Mononuclear cell (primary cell): ENCODE data around the gene CEP131. TPM values are rescaled to one million over a fixed set of nuclear protein-coding genes. Genes with fewer than 3 reads are reported as not detected.

Source experiments
- H3K27me3 ChIP-seq: 2 replicates; pipeline ENCODE4 v1.6.0; 2011; ENCODE audit warnings: low read length, control low read depth; ENCODE audit not compliant: insufficient read depth
- H3K4me1 ChIP-seq: 2 replicates; pipeline ENCODE4 v1.5.1; 2011; ENCODE audit warnings: mild to moderate bottlenecking, low read length, control low read depth; ENCODE audit not compliant: insufficient read depth
- H3K4me3 ChIP-seq: 2 replicates; pipeline ENCODE4 v1.5.1; 2011; ENCODE audit warnings: mild to moderate bottlenecking, low read length, moderate library complexity
- H3K9me3 ChIP-seq: 2 replicates; pipeline ENCODE4 v1.5.1; 2011; ENCODE audit warnings: low read depth, mild to moderate bottlenecking, control low read depth, low read length
- total RNA-seq: library from RNA; depleted of rRNA; stranded (reverse); fragments of >200 nt; gene quantifications from one replicate; pipeline ENCODE4 v1.2.3, GENCODE V29; 2012

Gene CEP131
- total RNA-seq, 1 donor = 4.8 TPM

DNA sequence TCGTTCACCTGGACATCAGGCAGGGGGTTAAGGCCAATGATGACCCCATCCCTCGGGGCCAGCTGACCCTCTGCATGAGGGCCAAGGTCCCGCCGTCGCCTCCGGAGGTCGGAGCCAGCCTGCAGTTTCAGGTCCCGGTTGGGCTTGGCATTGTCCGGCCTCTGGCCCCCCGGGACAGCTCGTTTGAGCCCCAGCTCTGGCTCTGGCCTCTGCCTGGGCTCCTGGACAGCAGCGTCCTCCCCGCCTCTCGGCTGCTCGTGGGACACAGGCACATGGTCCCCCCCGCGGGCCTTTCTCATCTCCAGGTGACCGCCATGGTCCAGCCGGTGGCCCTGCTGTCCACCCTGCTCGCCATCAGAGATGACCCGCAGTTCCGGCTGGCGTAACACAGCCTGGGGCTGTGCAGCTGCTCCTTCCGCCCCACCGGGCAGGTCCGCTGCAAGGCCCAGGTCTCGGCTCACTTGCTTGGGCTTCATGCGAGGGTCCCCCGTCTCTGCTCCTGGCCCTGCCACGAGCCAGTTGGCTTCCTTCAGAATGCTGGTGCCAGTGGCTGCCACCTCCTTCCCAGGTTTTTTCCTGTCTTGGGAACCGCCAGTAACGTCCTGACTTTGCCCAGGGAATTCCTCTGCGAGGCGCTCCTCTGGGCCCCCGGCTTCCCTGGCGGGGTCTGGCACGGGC, 23.0 kb upstream of the CEP131 start:
- H3K27me3 ChIP-seq = no peaks in the 10 kb centered on the region
- H3K4me3 ChIP-seq = no peak overlapping the region
- H3K4me1 ChIP-seq = peaks cover 5% of the 10 kb centered on the region
- H3K9me3 ChIP-seq = no peaks in the 10 kb centered on the region

DNA sequence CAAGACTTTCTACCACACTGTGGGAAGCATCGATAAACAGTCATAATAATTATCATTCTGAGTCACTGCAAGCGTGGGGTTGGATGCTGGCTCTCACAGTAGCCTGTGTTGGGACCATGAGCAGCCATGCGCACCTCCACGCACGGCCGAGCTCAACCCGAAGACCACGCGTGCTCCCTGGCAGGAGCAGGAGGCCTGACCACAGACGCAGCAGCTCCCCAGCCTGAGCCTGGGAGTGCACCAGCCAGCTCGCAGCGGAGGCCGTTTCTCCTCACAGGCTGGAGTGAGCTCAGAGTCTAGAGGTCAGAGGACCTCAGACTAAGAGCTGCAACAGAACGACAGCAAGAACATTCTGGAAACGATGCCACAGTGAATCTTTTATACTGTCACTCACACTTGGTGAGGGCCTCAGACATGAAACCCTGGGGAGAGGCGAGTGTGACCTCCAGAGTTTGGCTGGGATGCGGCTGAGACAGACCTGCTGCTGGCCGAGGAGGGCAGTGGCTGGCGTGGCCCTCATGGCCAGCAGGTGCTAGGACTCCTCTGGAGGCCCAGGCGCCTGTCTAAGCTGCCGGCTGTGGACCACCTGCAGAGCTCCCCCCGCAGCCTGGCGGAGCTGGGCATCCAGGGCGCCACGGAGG, 22.4 kb upstream of the CEP131 start:
- H3K27me3 ChIP-seq = no peaks in the 10 kb centered on the region
- peaks cover 9% of the 10 kb centered on the region for H3K4me1 ChIP-seq
- no peak overlapping the region for H3K4me3 ChIP-seq
- no peaks in the 10 kb centered on the region for H3K9me3 ChIP-seq

GRCh38 chr17:81244358-81245023, 21.7 kb upstream of the CEP131 start:
- no peak overlapping the region for H3K4me3 ChIP-seq
- peaks cover 16% of the 10 kb centered on the region for H3K4me1 ChIP-seq
- no peaks in the 10 kb centered on the region for H3K9me3 ChIP-seq
- no peaks in the 10 kb centered on the region for H3K27me3 ChIP-seq

DNA sequence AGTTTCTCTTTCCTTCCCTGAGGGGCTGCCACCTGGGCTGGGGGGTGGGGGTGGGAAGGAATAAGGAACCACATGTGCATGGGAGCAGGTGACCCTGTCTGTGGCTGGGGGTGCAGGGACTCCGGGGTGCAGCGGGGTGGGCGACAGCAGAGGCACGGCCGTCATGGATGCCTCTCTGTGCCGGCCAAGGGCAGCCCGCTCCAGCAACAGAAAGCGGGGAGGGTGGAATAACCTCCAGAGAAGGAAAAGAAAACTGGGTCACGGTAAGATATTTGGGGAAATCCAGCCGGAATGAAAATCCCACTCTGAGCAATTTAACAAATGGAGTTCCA, 20.5 kb upstream of the CEP131 start:
- H3K9me3 ChIP-seq = no peaks in the 10 kb centered on the region
- peaks cover 18% of the 10 kb centered on the region for H3K4me1 ChIP-seq
- H3K27me3 ChIP-seq = no peaks in the 10 kb centered on the region
- no peak overlapping the region for H3K4me3 ChIP-seq

- H3K4me1 ChIP-seq = peaks cover 24% of the 10 kb centered on the region
- H3K9me3 ChIP-seq = no peaks in the 10 kb centered on the region
- H3K4me3 ChIP-seq = no peak overlapping the region
- no peaks in the 10 kb centered on the region for H3K27me3 ChIP-seq
Measured at GRCh38 chr17:81242421-81243332, 19.9 kb upstream of the CEP131 start.

DNA sequence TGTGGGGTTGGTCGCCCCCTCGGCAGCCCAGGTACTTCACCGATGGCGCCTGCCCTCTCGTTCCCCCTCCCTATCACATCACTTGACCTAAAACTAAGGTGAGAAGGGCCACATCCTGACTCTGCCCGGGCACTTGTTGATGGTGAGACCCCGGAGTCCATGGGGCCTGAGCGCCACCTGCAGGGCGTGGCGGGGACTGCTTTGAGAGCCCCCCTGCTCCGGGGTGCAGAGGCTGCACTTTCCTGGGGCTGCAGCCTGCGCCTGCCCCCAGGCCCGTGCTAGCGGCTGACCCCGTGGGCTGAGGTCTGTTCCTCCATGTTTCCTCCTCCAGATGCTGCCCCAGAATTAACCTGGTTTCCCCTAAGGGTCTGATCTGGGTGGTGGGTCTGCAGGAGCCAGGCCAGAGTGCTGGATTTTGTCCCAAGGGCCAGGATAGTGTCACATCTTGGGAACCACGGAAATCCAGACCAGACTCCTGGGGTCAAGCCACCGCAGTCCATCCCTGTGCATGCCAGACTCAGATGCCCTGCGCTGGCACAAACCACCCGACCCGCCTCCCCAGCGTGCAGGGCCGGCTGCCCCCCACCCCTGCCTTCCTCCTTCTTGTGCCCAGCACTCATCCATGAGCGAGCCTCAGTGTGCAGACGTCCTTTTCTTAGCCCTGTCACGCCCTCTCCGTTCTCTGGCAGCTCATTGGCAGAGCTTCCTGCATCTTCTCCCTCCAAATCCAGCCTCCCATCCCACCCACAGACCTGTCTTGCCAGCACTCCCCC, 19.1 kb upstream of the CEP131 start:
- Histone ChIP-seq H3K27me3 (no peaks in the 10 kb centered on the region), H3K4me3 (no peak overlapping the region), H3K9me3 (no peaks in the 10 kb centered on the region), H3K4me1 (peaks cover 32% of the 10 kb centered on the region)

DNA sequence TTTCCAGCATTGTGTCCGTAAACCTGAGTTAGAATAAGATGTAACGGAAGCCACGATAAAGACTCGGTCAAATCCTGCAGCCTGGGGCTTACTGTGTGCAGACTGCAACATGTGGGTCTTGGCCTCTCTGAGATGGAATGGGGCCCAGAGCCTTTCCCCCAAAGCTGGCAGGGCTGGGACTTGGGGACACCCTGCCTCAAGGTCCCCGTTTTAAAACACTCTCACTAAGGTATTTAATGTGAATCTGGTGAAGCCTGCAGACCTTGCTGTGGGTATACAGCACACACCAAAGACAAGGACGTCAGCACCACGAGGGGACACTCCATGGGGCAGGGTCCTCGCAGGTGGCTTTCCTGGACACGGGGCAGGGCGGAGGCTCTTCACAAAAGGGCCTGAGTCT, 18.4 kb upstream of the CEP131 start:
- Histone ChIP-seq H3K4me3 (no peak overlapping the region), H3K27me3 (no peaks in the 10 kb centered on the region), H3K9me3 (no peaks in the 10 kb centered on the region), H3K4me1 (peaks cover 36% of the 10 kb centered on the region)

- H3K4me1 ChIP-seq = peaks cover 36% of the 10 kb centered on the region
- H3K27me3 ChIP-seq = no peaks in the 10 kb centered on the region
- H3K4me3 ChIP-seq = no peak overlapping the region
- no peaks in the 10 kb centered on the region for H3K9me3 ChIP-seq
Measured at GRCh38 chr17:81240761-81241160, 18.0 kb upstream of the CEP131 start.

GRCh38 chr17:81239714-81240555, 17.2 kb upstream of the CEP131 start:
- no peaks in the 10 kb centered on the region for H3K9me3 ChIP-seq
- no peaks in the 10 kb centered on the region for H3K27me3 ChIP-seq
- peak overlapping the region; percentile 85 for H3K4me3 ChIP-seq
- H3K4me1 ChIP-seq = peaks cover 36% of the 10 kb centered on the region

GRCh38 chr17:81238815-81239713, 16.3 kb upstream of the CEP131 start, which contains the start of the genes NDUFAF8 and TEPSIN:
Gene NDUFAF8 (plus strand): TSS chr17:81239318. CDS start chr17:81239364, 46 bp downstream.
Gene TEPSIN (minus strand): TSS chr17:81239055. CDS start chr17:81239033, 22 bp downstream.
- H3K27me3 ChIP-seq = no peaks in the 10 kb centered on the region
- no peaks in the 10 kb centered on the region for H3K9me3 ChIP-seq
- peaks cover 36% of the 10 kb centered on the region for H3K4me1 ChIP-seq
- peak within 1 kb of the TSS; percentile 85 for H3K4me3 ChIP-seq

DNA sequence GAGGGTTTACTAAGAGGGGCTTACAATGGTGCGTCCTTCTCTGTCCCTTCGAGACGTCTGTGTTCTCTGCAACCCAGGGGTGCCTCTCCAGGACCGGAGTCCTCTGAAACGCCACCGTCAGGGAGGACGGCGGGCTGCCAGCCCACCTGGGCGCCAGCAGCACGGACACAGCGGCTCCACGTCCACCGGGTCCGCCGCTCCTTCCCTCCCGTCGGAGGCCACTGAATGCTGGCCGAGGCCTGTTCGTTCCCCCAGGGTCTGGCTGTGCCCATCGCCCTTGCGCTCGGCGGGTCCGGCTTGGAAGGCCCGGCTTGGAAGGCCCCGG, 15.7 kb upstream of the CEP131 start:
- Histone ChIP-seq H3K9me3 (no peaks in the 10 kb centered on the region), H3K4me3 (peak overlapping the region; percentile 85), H3K27me3 (no peaks in the 10 kb centered on the region), H3K4me1 (peaks cover 36% of the 10 kb centered on the region)

- peaks cover 36% of the 10 kb centered on the region for H3K4me1 ChIP-seq
Measured at GRCh38 chr17:81237591-81238489, 15.1 kb upstream of the CEP131 start.

More at GRCh38 chr17:81237591-81238489, 15.1 kb upstream of the CEP131 start:
- peak overlapping the region; percentile 85 for H3K4me3 ChIP-seq
- H3K9me3 ChIP-seq = no peaks in the 10 kb centered on the region
- H3K27me3 ChIP-seq = no peaks in the 10 kb centered on the region
